ENCODE data around the gene PEMT.

DNA sequence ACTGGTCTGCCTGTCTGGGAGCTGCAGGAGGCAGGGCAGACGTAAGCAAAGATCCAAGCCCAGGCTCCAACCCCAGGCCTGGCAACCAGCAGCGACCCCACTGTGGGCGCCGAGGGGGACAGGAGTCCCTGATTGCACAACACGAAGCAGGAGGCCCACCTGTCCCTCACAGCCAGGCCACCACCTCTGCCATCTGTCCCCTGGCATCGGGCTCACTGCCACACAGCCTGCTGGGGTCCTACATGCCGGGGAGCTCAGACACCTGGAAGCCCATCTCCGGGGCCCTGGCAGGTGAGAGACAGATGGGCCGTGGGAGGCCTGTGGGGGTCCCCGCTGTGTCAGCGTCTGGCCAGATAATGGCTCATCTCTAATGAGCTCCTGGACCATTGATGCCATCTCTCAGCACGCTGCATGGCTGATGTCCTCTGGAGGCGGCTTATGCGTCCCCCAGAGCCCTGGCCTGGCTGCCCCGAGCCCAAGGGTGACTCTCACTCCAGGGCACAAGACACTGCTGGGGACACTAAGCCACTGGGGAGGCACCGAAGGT lies 84.0 kb downstream of the PEMT start:
- TF ChIP-seq, protein P1, sequence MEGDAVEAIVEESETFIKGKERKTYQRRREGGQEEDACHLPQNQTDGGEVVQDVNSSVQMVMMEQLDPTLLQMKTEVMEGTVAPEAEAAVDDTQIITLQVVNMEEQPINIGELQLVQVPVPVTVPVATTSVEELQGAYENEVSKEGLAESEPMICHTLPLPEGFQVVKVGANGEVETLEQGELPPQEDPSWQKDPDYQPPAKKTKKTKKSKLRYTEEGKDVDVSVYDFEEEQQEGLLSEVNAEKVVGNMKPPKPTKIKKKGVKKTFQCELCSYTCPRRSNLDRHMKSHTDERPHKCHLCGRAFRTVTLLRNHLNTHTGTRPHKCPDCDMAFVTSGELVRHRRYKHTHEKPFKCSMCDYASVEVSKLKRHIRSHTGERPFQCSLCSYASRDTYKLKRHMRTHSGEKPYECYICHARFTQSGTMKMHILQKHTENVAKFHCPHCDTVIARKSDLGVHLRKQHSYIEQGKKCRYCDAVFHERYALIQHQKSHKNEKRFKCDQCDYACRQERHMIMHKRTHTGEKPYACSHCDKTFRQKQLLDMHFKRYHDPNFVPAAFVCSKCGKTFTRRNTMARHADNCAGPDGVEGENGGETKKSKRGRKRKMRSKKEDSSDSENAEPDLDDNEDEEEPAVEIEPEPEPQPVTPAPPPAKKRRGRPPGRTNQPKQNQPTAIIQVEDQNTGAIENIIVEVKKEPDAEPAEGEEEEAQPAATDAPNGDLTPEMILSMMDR (IDR thresholded peaks at IDR 0.05 in 8 of 11, conservative IDR thresholded peaks at IDR 0.05 in 3 of 11): no peak
- no peak for TF ChIP-seq POLR2AphosphoS5 (IDR thresholded peaks at IDR 0.05)
- TF ChIP-seq POLR2A (IDR thresholded peaks at IDR 0.05): no peak
